Fibroblast of lung (primary cell): ENCODE results near the gene PANK4. TPM values are rescaled to one million over a fixed set of nuclear protein-coding genes. Genes with fewer than 3 reads are reported as not detected.

ENCODE experiments used
- DNase-seq, 2 donors: peaks; one replicate each; pipeline versions ENCODE4 v3.0.0 to v3.0.0-alpha.2; 2010; ENCODE audit warnings: low read depth in 2 of 2
- H2AFZ ChIP-seq: 2 replicates; pipeline ENCODE4 v1.5.1; 2012; ENCODE audit warnings: low read length, control low read depth, inconsistent platforms
- H3K27ac ChIP-seq: 2 replicates; pipeline ENCODE4 v1.5.1; 2011; ENCODE audit warnings: low read length, control low read depth; ENCODE audit not compliant: insufficient read depth
- H3K27me3 ChIP-seq: 2 replicates; pipeline ENCODE4 v1.5.1; 2011; ENCODE audit warnings: mild to moderate bottlenecking, low read length; ENCODE audit not compliant: control insufficient read depth, insufficient read depth
- H3K36me3 ChIP-seq: 2 replicates; pipeline ENCODE4 v1.5.1; 2011; ENCODE audit warnings: low read length; ENCODE audit not compliant: control insufficient read depth, insufficient read depth
- H3K4me1 ChIP-seq: 2 replicates; pipeline ENCODE4 v1.5.1; 2011; ENCODE audit warnings: low read length; ENCODE audit not compliant: control insufficient read depth, insufficient read depth; ENCODE audit errors: extremely low read depth
- H3K4me2 ChIP-seq: 2 replicates; pipeline ENCODE4 v1.5.1; 2011; ENCODE audit warnings: low read length, control low read depth; ENCODE audit not compliant: insufficient read depth; ENCODE audit errors: extremely low read depth
- H3K4me3 ChIP-seq, 4 experiments: fragments of 200-600 bp in 1 of 4; sonication (generic) in 1 of 4; replicated peaks in 1 of 4; 2 replicates each; pipeline ENCODE4 v1.5.1; 2011 to 2016; ENCODE audit warnings: low read length in 4 of 4, low read depth in 3 of 4, mild to moderate bottlenecking in 3 of 4, control low read depth in 2 of 4, inconsistent platforms in 1 of 4, mixed read lengths in 1 of 4; ENCODE audit not compliant: insufficient read depth in 1 of 4; ENCODE audit errors: control extremely low read depth in 1 of 4
- H3K79me2 ChIP-seq: 2 replicates; pipeline ENCODE4 v1.5.1; 2012; ENCODE audit warnings: mild to moderate bottlenecking, low read length, inconsistent platforms; ENCODE audit not compliant: control insufficient read depth, insufficient read depth
- H3K9ac ChIP-seq: 2 replicates; pipeline ENCODE4 v1.5.1; 2011; ENCODE audit warnings: mild to moderate bottlenecking, low read length, control low read depth; ENCODE audit not compliant: insufficient read depth
- H3K9me3 ChIP-seq: 2 replicates; pipeline ENCODE4 v1.5.1; 2012; ENCODE audit warnings: low read depth, low read length; ENCODE audit not compliant: control insufficient read depth, insufficient read depth
- H4K20me1 ChIP-seq: 2 replicates; pipeline ENCODE4 v1.5.1; 2011; ENCODE audit warnings: low read length; ENCODE audit not compliant: control insufficient read depth, insufficient read depth; ENCODE audit errors: extremely low read depth
- CTCF ChIP-seq, 2 donors: IDR thresholded peaks in 1 of 2; conservative IDR thresholded peaks in 1 of 2; 1 replicate in 1 of 2; 2 replicates in 1 of 2; pipeline ENCODE4 v1.5.1; 2011 to 2012; ENCODE audit warnings: low read length in 2 of 2, control low read depth in 1 of 2, inconsistent platforms in 1 of 2, low read depth in 1 of 2, mild to moderate bottlenecking in 1 of 2
- EZH2 ChIP-seq: IDR thresholded peaks from 2 replicates; pipeline ENCODE4 v1.5.1; 2012; ENCODE audit warnings: low read length, control low read depth, mild to moderate bottlenecking; ENCODE audit errors: missing control alignments
- polyA plus RNA-seq, 2 donors: library from polyadenylated mRNA; depleted of rRNA in 1 of 2; stranded (reverse) in 1 of 2; unstranded in 1 of 2; fragments of >200 nt; gene quantifications; 2 replicates each; pipeline ENCODE4 v1.2.1, GENCODE V29; 2011 to 2012; ENCODE audit warnings: missing spikeins in 1 of 2
- total RNA-seq: library from RNA; depleted of rRNA; stranded (reverse); fragments of >200 nt; gene quantifications from 2 replicates; pipeline ENCODE4 v1.2.1, GENCODE V29; 2014

The PANK4 gene
- total and polyA plus RNA-seq, 2 donors (not counting 1 experiment from before 2014, with no cell fraction given) = 8.5 to 17.0 TPM

GRCh38 chr1:2477791-2478499, 48.5 kb downstream of the PANK4 start:
- H3K9ac ChIP-seq = no peak overlapping the region

GRCh38 chr1:2477309-2477708, 49.1 kb downstream of the PANK4 start:
- no peaks in the 10 kb centered on the region for H3K9me3 ChIP-seq
- H3K4me1 ChIP-seq = no peaks in the 10 kb centered on the region
- H3K4me2 ChIP-seq = no peak overlapping the region
- TF ChIP-seq CTCF (conservative IDR thresholded peaks at IDR 0.05 in 1 of 2, IDR thresholded peaks at IDR 0.05 in 1 of 2; ENCODE audit: low read depth in 1 of 2, low read length in 2 of 2) (no peak), EZH2 (no peak)
- H3K36me3 ChIP-seq = no peaks in the 10 kb centered on the region
- no peaks in the 10 kb centered on the region for H4K20me1 ChIP-seq
- H2AFZ ChIP-seq = no peak overlapping the region
- H3K27ac ChIP-seq = no peak overlapping the region
- H3K27me3 ChIP-seq = no peaks in the 10 kb centered on the region
- H3K9ac ChIP-seq = no peak overlapping the region
- H3K79me2 ChIP-seq = no peaks in the 10 kb centered on the region
- no peak overlapping the region for H3K4me3 ChIP-seq
- DNase-seq = no peak

More at GRCh38 chr1:2477791-2478499, 48.5 kb downstream of the PANK4 start:
- no peaks in the 10 kb centered on the region for H3K79me2 ChIP-seq
- H3K9me3 ChIP-seq = no peaks in the 10 kb centered on the region
- H3K4me3 ChIP-seq = no peak overlapping the region
- H3K36me3 ChIP-seq = no peaks in the 10 kb centered on the region
- DNase-seq = no peak
- no peaks in the 10 kb centered on the region for H3K4me1 ChIP-seq
- no peaks in the 10 kb centered on the region for H3K27me3 ChIP-seq
- TF ChIP-seq EZH2 (no peak), CTCF (conservative IDR thresholded peaks at IDR 0.05 in 1 of 2, IDR thresholded peaks at IDR 0.05 in 1 of 2; ENCODE audit: low read depth in 1 of 2, low read length in 2 of 2) (no peak)
- no peak overlapping the region for H3K4me2 ChIP-seq
- H4K20me1 ChIP-seq = no peaks in the 10 kb centered on the region
- no peak overlapping the region for H2AFZ ChIP-seq
- no peak overlapping the region for H3K27ac ChIP-seq

GRCh38 chr1:2476061-2476999, 50.1 kb downstream of the PANK4 start, which contains the start of gene PLCH2:
TSS of gene PLCH2 (plus strand) at chr1:2476289. CDS start at chr1:2476589, 300 bp downstream.
- no peak within 1 kb of the TSS for H2AFZ ChIP-seq
- H3K27me3 ChIP-seq = no peaks in the 10 kb centered on the region
- no peaks in the 10 kb centered on the region for H3K79me2 ChIP-seq
- H4K20me1 ChIP-seq = no peaks in the 10 kb centered on the region
- H3K4me3 ChIP-seq = no peak within 1 kb of the TSS
- no peaks in the 10 kb centered on the region for H3K9me3 ChIP-seq
- DNase-seq = no peak
- H3K36me3 ChIP-seq = no peaks in the 10 kb centered on the region
- no peak within 1 kb of the TSS for H3K4me2 ChIP-seq
- TF ChIP-seq CTCF (conservative IDR thresholded peaks at IDR 0.05 in 1 of 2, IDR thresholded peaks at IDR 0.05 in 1 of 2; ENCODE audit: low read depth in 1 of 2, low read length in 2 of 2) (no peak), EZH2 (no peak)
- no peak within 1 kb of the TSS for H3K9ac ChIP-seq
- H3K27ac ChIP-seq = no peak within 1 kb of the TSS
- no peaks in the 10 kb centered on the region for H3K4me1 ChIP-seq
